ENCODE data around the gene CD52. TPM values are rescaled to one million over a fixed set of nuclear protein-coding genes. Genes with fewer than 3 reads are reported as not detected.

The CD52 gene
- polyA plus RNA-seq, 1 donor = 25.3 TPM

DNA sequence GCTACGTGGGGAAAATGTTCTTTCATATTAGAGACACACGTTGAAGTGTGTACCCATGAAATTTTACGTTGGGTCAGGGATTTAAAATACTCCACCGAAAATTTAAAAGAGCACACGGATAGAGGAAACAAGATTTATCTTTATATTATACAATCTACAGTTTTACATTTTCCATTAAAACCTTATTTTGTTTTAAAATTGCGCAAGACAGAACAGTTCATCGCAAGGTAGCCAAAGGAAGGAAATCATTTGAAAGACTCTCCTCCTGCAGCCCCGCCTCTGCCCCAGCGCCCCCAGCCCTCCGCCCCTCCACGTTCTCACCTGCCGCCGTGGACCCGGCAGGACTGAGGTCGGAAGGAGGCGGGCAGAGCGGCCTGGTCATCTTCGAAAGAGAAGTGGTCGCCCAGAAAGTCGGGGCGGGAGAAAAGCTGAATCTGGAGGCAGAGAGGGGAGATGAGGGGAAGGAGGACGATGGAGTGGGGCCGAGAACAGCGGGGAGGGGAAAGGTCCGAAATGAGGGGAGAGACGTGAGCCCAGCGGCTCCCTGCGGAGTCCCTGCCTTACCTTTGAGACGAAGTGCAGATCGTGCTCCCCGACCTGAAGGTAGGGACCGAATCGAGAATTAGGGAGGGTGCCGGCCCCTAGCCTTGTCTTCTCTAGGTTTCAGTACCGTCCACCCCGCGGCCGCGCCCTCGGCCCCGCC, 18.2 kb downstream of the CD52 start:
- Histone ChIP-seq H3K4me1 (ENCODE audit: control insufficient read depth, insufficient read depth, low read length) (peaks cover 5% of the 10 kb centered on the region), H3K27me3 (ENCODE audit: control insufficient read depth, insufficient read depth, low read length) (peaks cover 7% of the 10 kb centered on the region), H3K4me3 (ENCODE audit: low read length) (peak overlapping the region; percentile 54), H3K9me3 (ENCODE audit: control insufficient read depth, low read depth, low read length) (no peaks in the 10 kb centered on the region), H3K36me3 (ENCODE audit: control insufficient read depth, insufficient read depth, low read length) (no peaks in the 10 kb centered on the region), H3K27ac (ENCODE audit: low read length) (no peak overlapping the region)
- 13% methylated on average over 5 of the region's 41 CpGs for WGBS (ENCODE audit: insufficient coverage, low lambda C conversion rate)
- DNase-seq = no peak

DNA sequence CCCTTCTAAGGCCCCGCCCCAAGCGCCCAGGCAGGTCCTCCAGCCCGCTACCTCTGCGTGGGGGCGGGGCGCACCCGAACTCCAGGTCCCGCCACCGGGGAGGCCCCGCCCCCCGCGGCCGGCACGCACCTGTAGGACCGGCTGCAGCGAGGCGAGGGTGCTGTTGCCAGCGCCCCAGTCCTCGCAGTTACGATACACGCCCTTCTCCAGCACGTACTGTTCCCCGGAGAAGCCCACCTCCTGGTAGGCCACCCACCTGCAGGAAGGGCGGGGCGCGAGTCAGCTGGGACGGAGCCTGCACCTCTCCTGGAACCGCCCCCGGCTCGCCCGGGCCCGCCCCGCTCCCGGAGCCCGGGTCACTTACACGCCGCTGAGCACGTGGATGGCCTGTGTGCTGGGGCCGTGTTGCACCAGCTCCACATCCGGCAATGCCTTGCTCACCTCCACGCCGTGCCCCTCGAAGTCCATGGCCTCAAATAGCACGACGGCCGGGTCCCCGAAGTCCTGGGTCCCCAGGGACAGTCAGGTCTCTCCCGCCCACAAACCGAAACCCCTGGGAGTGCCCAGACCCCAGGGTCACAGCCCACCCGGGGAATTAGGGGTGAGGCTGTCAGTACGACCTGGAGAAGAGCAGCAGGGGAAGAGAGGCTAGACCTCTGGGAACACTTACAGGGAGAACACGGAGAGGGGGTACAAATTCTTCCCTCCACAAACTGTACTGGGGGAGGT, 18.9 kb downstream of the CD52 start:
- peak overlapping the region; percentile 38 for H3K27ac ChIP-seq (ENCODE audit: low read length)
- no CpG with 5 or more reads among the region's 52 CpGs for WGBS (ENCODE audit: insufficient coverage, low lambda C conversion rate)

DNA sequence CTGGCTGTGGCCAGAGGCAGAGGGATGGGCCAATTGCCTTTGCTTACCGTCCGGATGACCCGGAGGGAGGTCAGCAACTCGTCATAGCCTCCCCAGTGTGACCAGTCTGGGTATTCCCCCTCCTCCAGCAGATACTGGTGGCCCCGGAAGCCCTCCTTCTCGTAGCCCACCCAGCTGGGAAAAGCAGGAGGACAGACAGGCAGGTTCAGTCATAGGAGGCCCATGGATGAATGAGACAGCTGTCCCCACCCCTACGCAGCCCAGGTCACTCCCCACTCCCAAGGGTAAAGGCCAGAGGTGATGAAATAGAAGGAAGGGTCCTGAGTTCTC, 19.4 kb downstream of the CD52 start:
- no peak overlapping the region for H3K27ac ChIP-seq (ENCODE audit: low read length)
- H3K9me3 ChIP-seq (ENCODE audit: control insufficient read depth, low read depth, low read length) = no peaks in the 10 kb centered on the region
- no CpG with 5 or more reads among the region's 7 CpGs for WGBS (ENCODE audit: insufficient coverage, low lambda C conversion rate)
- no peak overlapping the region for H3K4me3 ChIP-seq (ENCODE audit: low read length)
- no peak for DNase-seq
- no peaks in the 10 kb centered on the region for H3K36me3 ChIP-seq (ENCODE audit: control insufficient read depth, insufficient read depth, low read length)
- H3K4me1 ChIP-seq (ENCODE audit: control insufficient read depth, insufficient read depth, low read length) = peaks cover 5% of the 10 kb centered on the region
- H3K27me3 ChIP-seq (ENCODE audit: control insufficient read depth, insufficient read depth, low read length) = peaks cover 7% of the 10 kb centered on the region

More for the DNA sequence above, 18.9 kb downstream of the CD52 start:
- peak overlapping the region; percentile 54 for H3K4me3 ChIP-seq (ENCODE audit: low read length)
- H3K4me1 ChIP-seq (ENCODE audit: control insufficient read depth, insufficient read depth, low read length) = peaks cover 5% of the 10 kb centered on the region
- H3K36me3 ChIP-seq (ENCODE audit: control insufficient read depth, insufficient read depth, low read length) = no peaks in the 10 kb centered on the region
- no peaks in the 10 kb centered on the region for H3K9me3 ChIP-seq (ENCODE audit: control insufficient read depth, low read depth, low read length)
- peaks cover 7% of the 10 kb centered on the region for H3K27me3 ChIP-seq (ENCODE audit: control insufficient read depth, insufficient read depth, low read length)
- DNase-seq = peak; percentile 84 to 94

DNA sequence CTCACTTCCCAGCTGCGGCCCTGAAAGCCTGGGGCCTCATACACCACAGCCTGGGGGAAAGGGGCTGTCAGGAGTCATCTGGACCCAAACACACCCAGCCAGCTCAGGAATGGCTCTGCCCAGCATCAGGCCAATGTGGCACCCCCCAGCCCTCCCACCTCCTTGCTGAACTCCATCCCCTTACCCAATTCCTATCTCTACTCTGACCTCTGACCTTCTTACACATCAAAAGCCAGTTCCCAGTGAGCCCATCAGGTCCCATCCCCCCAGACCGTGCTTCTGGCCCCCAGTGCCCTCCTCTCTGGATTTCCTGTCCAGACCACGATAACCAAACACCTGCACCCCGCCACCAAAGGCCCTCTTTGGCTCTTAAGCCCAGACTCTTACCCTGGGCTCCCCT, 19.9 kb downstream of the CD52 start:
- H3K4me1 ChIP-seq (ENCODE audit: control insufficient read depth, insufficient read depth, low read length) = peaks cover 5% of the 10 kb centered on the region
- no peak for DNase-seq

DNA sequence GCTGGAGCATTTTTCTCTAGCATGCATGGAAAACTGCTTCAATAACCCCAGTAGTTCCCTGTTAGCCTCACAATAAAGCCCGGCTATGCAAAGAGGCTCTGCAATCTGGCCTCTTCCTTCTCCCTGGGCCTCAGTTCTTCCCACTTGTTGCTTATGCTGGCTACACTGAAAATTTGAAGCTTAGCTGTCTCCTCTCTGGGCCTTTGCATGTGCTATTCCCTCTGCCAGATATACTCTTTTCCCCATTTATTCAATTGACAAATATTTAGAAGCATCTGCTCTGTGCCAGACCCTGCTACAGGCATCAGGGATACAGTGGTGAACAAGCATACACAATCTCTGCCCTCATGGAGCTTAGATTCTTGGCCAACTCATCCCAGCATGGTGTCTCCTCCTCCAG, 20.9 kb downstream of the CD52 start:
- Histone ChIP-seq H3K36me3 (ENCODE audit: control insufficient read depth, insufficient read depth, low read length) (no peaks in the 10 kb centered on the region), H3K4me3 (ENCODE audit: low read length) (no peak overlapping the region), H3K27me3 (ENCODE audit: control insufficient read depth, insufficient read depth, low read length) (peaks cover 7% of the 10 kb centered on the region), H3K9me3 (ENCODE audit: control insufficient read depth, low read depth, low read length) (no peaks in the 10 kb centered on the region), H3K27ac (ENCODE audit: low read length) (no peak overlapping the region), H3K4me1 (ENCODE audit: control insufficient read depth, insufficient read depth, low read length) (peaks cover 5% of the 10 kb centered on the region)
- DNase-seq = no peak
- WGBS (ENCODE audit: insufficient coverage, low lambda C conversion rate) = no CpG with 5 or more reads among the region's 1 CpG

More for the DNA sequence above, 19.9 kb downstream of the CD52 start:
- no peak overlapping the region for H3K27ac ChIP-seq (ENCODE audit: low read length)
- peaks cover 7% of the 10 kb centered on the region for H3K27me3 ChIP-seq (ENCODE audit: control insufficient read depth, insufficient read depth, low read length)
- no peaks in the 10 kb centered on the region for H3K36me3 ChIP-seq (ENCODE audit: control insufficient read depth, insufficient read depth, low read length)
- no CpG with 5 or more reads among the region's 4 CpGs for WGBS (ENCODE audit: insufficient coverage, low lambda C conversion rate)
- no peak overlapping the region for H3K4me3 ChIP-seq (ENCODE audit: low read length)
- H3K9me3 ChIP-seq (ENCODE audit: control insufficient read depth, low read depth, low read length) = no peaks in the 10 kb centered on the region

DNA sequence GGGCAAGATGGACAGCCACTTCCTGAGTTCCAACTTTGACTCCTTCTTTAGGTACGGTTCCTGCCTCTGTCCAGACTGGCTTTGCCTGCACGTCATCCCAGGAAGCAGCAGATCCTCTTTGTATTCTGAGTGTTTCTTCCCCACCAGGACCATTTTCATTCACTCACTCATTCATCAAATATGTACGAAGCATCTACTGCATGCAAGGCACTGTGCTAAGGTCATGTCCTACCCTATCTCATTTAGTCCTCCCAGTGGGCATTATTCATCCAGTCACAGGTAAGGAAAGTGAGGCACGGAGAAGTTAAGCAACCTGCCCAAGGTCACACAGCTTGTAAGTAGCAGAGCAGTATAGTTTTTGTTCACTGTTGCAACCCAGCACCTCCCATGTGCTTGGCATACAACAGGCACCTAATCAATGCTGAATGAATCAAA, 22.3 kb downstream of the CD52 start:
- H3K9me3 ChIP-seq (ENCODE audit: control insufficient read depth, low read depth, low read length) = no peaks in the 10 kb centered on the region
- 60% methylated on average over 1 of the region's 4 CpGs for WGBS (ENCODE audit: insufficient coverage, low lambda C conversion rate)
- no peak overlapping the region for H3K27ac ChIP-seq (ENCODE audit: low read length)
- no peak overlapping the region for H3K4me3 ChIP-seq (ENCODE audit: low read length)
- no peak for DNase-seq
- peaks cover 5% of the 10 kb centered on the region for H3K27me3 ChIP-seq (ENCODE audit: control insufficient read depth, insufficient read depth, low read length)
- peaks cover 5% of the 10 kb centered on the region for H3K4me1 ChIP-seq (ENCODE audit: control insufficient read depth, insufficient read depth, low read length)
- H3K36me3 ChIP-seq (ENCODE audit: control insufficient read depth, insufficient read depth, low read length) = no peaks in the 10 kb centered on the region

DNA sequence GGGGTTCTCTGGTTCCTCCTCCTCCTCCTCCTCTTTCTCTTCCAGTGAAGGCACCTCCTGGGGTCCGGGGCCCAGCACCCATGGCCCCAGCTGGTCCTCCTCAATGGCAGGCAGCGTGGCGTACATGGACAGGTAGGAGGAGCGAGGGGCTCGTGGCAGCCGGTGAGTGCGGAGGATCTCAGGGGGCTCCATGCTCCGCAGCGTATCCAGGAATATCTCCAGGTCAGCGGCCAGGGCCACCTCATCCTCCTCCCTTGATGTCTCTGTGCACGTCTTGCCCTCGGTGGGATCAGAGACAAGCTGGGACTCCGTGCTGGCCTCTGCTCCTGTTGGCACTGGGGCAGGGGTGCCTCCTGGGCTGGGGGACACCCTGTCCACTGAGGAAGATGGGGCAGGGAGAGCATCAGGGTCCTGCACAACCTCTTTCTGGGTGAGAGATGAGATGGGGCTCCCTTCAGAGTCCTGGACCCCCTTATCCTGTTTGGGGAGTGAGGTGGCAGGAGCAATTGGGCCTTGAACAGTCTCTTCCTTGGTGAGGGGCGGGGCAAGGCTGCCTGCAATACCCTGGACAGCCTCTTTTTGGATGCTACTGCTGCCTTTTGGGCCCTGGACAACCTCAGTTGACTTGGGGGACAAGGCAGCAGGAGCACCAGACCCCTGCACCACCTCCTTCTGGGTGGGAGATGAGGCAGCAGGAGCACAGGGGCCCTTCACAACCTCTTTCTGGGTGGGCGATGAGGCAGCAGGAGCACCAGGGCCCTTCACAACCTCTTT, 26.6 kb downstream of the CD52 start:
- DNase-seq = no peak
- Histone ChIP-seq H3K9me3 (ENCODE audit: control insufficient read depth, low read depth, low read length) (no peaks in the 10 kb centered on the region), H3K4me1 (ENCODE audit: control insufficient read depth, insufficient read depth, low read length) (no peaks in the 10 kb centered on the region), H3K4me3 (ENCODE audit: low read length) (no peak overlapping the region), H3K27ac (ENCODE audit: low read length) (no peak overlapping the region), H3K36me3 (ENCODE audit: control insufficient read depth, insufficient read depth, low read length) (no peaks in the 10 kb centered on the region), H3K27me3 (ENCODE audit: control insufficient read depth, insufficient read depth, low read length) (no peaks in the 10 kb centered on the region)
- WGBS (ENCODE audit: insufficient coverage, low lambda C conversion rate) = no CpG with 5 or more reads among the region's 15 CpGs

DNA sequence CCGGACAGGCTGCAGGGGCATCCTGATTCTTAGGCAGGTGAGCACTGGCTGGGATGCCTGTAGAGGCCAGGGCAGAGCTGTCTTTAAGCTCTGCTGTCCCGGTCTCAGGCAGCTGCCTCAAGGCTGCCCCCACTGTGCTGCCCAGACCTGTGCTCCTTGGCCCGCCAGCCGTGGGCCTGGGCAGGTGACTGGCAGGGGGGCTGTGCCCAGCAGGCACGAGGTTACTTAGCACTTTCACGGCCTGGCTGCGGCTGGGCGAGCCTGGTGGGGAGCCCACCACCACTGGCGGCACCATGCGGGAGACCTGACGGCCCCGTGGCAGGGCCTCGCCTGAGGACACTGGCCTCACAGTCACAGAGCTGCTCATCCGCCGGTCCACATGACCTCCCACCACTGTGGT, 28.0 kb downstream of the CD52 start:
- Histone ChIP-seq H3K27me3 (ENCODE audit: control insufficient read depth, insufficient read depth, low read length) (no peaks in the 10 kb centered on the region), H3K9me3 (ENCODE audit: control insufficient read depth, low read depth, low read length) (no peaks in the 10 kb centered on the region), H3K27ac (ENCODE audit: low read length) (no peak overlapping the region), H3K36me3 (ENCODE audit: control insufficient read depth, insufficient read depth, low read length) (no peaks in the 10 kb centered on the region), H3K4me3 (ENCODE audit: low read length) (no peak overlapping the region), H3K4me1 (ENCODE audit: control insufficient read depth, insufficient read depth, low read length) (peaks cover 9% of the 10 kb centered on the region)
- no CpG with 5 or more reads among the region's 15 CpGs for WGBS (ENCODE audit: insufficient coverage, low lambda C conversion rate)
- DNase-seq = no peak

DNA sequence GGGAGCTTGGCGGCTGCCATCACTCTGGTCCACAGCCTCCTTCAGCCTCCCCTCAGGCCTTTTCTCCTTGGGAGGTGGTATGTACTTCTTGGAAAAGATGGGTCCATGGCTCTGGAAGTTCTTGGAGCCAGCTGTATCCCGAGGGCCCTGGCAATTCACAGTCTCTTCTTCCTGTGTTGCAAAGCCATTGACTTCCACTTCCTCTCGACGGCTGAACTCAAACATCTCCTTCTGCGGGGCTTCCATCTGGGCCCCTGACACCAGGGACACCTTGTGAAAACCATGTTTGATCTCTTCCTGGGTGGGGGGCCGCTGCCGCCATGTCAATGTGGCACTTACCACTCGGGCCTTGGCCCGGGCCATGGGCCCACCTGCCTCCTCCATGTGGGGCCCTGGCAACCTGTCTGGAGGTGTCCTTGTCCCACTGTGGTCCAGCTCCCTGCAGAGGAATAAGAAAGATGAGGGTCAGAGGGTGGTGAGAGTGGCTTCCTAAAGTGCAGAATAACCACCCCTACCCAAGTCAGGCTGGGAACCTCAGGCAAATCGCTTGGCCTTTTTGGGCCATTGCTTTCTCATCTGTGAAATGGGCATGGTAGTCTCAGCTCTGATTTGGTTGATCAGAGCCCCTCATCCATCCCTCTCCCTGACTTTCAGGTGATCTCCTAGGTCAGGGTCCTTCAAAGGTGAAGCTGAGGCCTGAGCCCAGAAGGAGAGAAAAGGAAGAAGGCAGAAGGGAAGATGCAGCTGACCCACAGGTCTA, 28.7 kb downstream of the CD52 start:
- DNase-seq = no peak
- H3K9me3 ChIP-seq (ENCODE audit: control insufficient read depth, low read depth, low read length) = no peaks in the 10 kb centered on the region
- no peaks in the 10 kb centered on the region for H3K36me3 ChIP-seq (ENCODE audit: control insufficient read depth, insufficient read depth, low read length)
- no peaks in the 10 kb centered on the region for H3K27me3 ChIP-seq (ENCODE audit: control insufficient read depth, insufficient read depth, low read length)
- WGBS (ENCODE audit: insufficient coverage, low lambda C conversion rate) = no CpG with 5 or more reads among the region's 10 CpGs
- H3K4me3 ChIP-seq (ENCODE audit: low read length) = no peak overlapping the region
- peaks cover 15% of the 10 kb centered on the region for H3K4me1 ChIP-seq (ENCODE audit: control insufficient read depth, insufficient read depth, low read length)
- H3K27ac ChIP-seq (ENCODE audit: low read length) = no peak overlapping the region

Data from large intestine (tissue), 3 donors.